Spleen (tissue), 7 donors: ENCODE measurements around the gene CENPM.
A peak's percentile ranks its signal among the peaks of the same experiment; 100 is the strongest.

Experiments
- POLR2A ChIP-seq, 3 donors: fragments of 450-650 bp; IDR thresholded peaks; one replicate each; pipeline ENCODE4 v1.5.1; 2017; ENCODE audit warnings: antibody characterized with exemption in 3 of 3, mild to moderate bottlenecking in 1 of 3
- POLR2AphosphoS5 ChIP-seq, 3 donors: sonication (generic); formaldehyde crosslinking; IDR thresholded peaks; one replicate each; pipeline ENCODE4 v1.5.1; 2017; ENCODE audit warnings: antibody characterized with exemption in 3 of 3
- TF ChIP-seq, protein P1 (sequence below), 11 experiments: fragments of 200-600 bp in 7 of 11; fragments of 450-650 bp in 4 of 11; sonication (generic) in 4 of 11; IDR thresholded peaks in 8 of 11; conservative IDR thresholded peaks in 3 of 11; 1 replicate in 7 of 11; 2 replicates in 4 of 11; pipeline versions ENCODE4 v1.4.0 to v1.8.0; 2016 to 2021; ENCODE audit warnings: antibody characterized with exemption in 11 of 11, inconsistent platforms in 4 of 11, mild to moderate bottlenecking in 1 of 11
- donor health status: DM: no; HTN: no; CAD: no; lungs with moderate emphysema.
- donor health status: DM: no; HTN: no; CAD: no.
- donor health status: DM: no; HTN: no; CAD: no.

GRCh38 chr22:41946629-41947423 is at the start of gene CENPM:
- TF ChIP-seq, protein P1, sequence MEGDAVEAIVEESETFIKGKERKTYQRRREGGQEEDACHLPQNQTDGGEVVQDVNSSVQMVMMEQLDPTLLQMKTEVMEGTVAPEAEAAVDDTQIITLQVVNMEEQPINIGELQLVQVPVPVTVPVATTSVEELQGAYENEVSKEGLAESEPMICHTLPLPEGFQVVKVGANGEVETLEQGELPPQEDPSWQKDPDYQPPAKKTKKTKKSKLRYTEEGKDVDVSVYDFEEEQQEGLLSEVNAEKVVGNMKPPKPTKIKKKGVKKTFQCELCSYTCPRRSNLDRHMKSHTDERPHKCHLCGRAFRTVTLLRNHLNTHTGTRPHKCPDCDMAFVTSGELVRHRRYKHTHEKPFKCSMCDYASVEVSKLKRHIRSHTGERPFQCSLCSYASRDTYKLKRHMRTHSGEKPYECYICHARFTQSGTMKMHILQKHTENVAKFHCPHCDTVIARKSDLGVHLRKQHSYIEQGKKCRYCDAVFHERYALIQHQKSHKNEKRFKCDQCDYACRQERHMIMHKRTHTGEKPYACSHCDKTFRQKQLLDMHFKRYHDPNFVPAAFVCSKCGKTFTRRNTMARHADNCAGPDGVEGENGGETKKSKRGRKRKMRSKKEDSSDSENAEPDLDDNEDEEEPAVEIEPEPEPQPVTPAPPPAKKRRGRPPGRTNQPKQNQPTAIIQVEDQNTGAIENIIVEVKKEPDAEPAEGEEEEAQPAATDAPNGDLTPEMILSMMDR (IDR thresholded peaks at IDR 0.05 in 8 of 11, conservative IDR thresholded peaks at IDR 0.05 in 3 of 11): peak in 2 of 11 experiments; percentile 17 to 30
- TF ChIP-seq POLR2A (IDR thresholded peaks at IDR 0.05): no peak
- TF ChIP-seq POLR2AphosphoS5 (IDR thresholded peaks at IDR 0.05): peak in 2 of 3 donors; percentile 71 to 78
